Muscle of arm (tissue), 12 donors: Measurements from ENCODE around the gene EFHD2. TPM values are rescaled to one million over a fixed set of nuclear protein-coding genes. Genes with fewer than 3 reads are reported as not detected.

Experiments
- DNase-seq: peaks from one replicate; pipeline ENCODE4 v3.0.0-alpha.2; 2013
- polyA plus RNA-seq, 12 donors: library from polyadenylated mRNA; unstranded; fragments of 120-200 nt; gene quantifications; one replicate each; pipeline ENCODE4 v1.2.1, GENCODE V29; 2013; ENCODE audit not compliant: insufficient read length in 12 of 12

Gene EFHD2
- polyA plus RNA-seq, 12 donors, result 19.1 to 46.5 (median 25.0) TPM; not detected in 1

DNA sequence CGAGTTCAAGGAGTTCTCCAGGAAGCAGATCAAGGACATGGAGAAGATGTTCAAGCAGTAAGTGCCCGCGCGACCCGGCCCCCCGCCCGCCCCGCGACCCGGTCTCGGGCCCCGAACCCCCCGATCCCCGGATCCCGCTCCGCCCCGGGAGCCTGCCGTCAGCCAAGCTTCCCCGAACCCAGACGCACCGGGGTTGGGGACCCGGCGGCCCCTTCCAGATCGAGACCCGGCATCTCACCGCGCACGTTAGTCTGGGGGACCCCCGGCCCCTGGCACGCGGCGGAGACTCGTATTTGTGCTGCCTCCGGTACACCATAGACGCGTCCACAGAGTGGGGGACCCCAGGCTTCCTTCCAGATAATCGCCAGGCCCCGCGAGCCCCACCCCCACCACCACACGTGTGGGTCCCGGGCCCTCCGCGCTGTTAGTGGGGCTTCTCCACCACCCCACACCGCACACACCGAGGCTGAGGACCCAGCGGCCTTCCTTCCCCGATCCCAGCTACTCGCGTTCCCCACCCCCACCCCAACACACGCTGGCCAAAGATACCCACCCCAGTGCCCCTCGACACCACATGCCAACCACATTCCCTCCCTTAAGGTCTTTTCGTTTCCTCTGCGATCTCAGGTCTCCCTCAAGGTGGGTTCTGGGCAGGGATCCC is 665 bp downstream of the EFHD2 start:
- no peak for DNase-seq

- DNase-seq, result no peak
Measured at GRCh38 chr1:15410884-15411245, 1.2 kb downstream of the EFHD2 start.

GRCh38 chr1:15411593-15412137 is 2.0 kb downstream of the EFHD2 start:
- no peak for DNase-seq

DNA sequence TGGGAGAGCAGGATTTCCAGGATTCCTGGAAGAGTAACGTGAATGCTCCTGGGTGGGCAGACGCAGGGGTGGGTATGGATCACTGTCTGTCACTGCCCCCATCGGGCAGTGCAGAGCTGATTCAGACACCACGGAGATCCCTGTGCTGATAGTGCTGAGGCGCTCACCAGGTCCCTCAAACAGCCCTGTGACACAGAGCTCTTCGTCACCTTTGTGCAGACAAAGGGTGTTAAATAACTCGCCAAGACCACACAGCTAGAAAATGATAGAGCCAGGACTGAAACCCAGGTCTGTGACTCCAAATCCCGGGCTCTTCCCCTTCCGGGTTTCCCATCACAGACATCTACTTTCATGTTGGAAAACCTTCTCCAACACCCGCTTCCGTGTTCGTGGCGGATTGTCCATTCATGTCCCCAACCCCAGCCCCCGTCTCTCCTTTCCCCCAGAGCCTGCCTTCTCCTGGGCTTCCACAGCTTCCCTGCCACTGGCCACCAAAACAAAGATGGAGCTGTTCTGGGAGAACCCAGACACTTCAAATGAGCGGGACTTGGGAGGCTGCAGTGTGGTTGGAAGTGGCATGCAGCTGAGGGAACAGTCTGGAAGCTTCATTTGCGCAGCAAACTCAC is 2.6 kb downstream of the EFHD2 start:
- no peak for DNase-seq

DNA sequence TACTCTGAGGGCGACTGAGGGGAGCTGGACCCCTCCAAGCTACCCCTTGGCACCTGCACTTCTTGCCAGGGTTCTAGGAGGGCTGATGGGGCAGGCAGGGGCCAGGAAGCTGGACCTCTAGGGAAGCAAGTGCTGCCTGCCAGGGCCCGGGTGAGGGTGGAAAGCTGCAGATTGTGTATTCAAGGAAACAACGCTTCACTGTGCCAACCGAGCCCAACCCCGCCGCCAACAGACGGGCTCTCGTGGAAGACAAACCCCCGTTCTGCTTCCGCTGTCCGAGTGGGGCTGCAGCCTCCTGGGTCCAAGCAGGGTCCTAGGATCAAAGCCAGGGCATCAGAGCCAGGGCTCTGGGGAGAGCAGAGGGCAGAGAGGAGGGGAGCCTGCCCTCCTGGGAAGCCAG is 3.2 kb downstream of the EFHD2 start:
- no peak for DNase-seq

DNA sequence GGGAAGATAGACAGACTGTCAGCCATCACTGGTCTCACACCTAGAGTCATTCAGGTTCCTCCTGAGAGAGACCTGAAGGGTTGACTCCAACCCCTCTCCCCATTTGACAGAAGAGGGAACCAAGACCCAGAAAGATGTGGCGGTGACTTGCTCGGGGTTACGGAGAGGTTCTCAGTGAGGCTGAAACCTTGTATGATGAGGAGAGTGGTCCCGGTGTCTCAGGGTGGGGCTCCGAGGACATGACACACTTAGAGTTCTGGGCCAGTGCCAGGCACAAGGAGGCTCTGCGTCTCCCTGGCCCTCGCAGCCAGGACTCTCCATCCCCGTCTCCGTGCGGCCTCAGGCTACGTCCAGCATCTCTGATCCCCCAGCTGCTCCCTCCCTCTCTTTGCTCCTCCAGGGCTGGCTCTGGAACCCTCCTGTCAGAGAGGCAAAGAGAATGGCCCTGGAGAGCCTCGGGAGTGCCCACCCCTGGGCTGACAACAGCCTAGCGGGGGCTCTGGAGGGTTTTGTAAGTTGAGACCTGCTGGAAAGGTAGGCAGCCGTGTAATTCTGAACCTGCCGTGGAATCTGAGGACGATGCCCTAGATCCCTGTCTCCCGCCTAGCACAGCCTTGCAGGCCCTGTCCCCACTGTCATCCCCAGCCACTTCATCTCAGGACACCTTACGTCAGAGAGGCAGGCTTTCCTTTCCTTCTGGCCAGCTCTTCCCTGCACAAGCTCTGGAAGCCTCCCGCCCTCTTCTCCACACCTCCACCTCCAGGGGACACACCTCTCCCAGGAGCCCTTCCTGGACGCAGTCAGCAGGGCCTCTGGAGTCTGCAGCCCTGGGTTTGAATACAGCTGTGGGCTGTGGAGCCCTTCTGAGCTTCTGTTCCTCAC is 4.1 kb downstream of the EFHD2 start:
- DNase-seq, result no peak

DNA sequence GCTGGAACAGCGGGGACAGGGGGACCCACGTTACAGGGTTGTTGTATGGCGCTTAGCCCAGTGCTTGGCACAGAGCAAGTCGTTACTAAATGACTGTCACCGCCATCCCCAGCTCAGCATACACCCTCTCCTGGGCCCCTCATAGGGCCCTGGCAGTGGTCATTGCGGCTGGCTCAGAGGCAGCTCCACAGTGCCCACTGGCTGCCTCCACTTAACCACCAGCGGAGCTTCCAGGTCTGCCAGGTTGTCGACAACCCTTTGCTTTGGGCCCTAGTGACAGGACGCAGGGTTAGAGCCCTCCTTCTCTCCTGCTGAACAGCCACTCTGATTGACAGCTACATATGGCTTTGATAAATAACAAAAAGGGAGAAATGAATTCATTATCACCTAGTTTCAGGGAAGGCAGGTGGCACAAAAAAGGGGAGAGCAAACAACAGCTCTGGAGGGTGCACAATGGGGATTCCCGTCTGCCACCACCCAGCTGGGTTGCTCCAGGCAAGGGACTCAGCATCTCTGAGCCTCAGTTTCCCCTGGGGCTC is 4.8 kb downstream of the EFHD2 start:
- no peak for DNase-seq

DNA sequence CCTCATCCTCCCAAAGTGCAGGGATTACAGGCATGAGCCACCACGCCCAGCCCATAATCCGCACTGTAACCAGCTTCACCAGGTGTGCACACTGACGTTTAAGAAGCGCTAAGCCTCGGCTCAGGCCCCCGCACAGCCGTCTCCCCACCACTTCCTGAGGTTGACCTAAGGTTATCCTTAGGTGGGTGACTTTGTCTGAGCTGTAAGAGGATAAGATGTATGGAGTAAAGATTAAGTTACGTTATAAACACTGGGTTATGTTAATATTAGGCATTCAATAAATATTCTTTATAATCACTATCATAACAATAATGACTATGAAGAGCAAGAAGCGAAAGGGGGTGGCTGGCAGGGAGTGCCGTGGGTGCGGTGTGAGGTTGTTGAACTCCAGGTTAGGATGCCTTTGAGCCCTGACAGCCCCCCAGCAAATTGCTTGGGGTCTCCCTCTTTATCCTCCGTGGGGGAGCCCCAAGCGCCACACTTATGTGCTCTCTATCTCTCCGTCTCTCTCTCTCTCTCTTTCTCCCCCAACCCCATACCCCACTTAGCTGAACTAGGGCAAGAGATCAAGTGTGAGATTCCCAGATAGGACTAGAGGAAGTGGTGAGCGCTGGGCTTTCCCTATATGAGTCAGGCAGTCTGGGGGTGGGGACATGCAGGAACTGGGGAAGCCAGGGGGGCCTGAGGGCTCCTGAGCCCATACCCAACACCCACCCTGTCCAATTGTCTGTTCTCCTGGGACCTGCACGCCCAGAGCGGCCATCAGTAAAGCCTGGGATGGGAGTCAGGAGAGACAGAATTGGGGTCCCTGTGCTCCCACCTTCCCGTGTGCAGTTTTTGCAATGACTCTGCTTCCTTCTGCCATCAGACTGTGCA is 7.6 kb downstream of the EFHD2 start:
- no peak for DNase-seq

DNA sequence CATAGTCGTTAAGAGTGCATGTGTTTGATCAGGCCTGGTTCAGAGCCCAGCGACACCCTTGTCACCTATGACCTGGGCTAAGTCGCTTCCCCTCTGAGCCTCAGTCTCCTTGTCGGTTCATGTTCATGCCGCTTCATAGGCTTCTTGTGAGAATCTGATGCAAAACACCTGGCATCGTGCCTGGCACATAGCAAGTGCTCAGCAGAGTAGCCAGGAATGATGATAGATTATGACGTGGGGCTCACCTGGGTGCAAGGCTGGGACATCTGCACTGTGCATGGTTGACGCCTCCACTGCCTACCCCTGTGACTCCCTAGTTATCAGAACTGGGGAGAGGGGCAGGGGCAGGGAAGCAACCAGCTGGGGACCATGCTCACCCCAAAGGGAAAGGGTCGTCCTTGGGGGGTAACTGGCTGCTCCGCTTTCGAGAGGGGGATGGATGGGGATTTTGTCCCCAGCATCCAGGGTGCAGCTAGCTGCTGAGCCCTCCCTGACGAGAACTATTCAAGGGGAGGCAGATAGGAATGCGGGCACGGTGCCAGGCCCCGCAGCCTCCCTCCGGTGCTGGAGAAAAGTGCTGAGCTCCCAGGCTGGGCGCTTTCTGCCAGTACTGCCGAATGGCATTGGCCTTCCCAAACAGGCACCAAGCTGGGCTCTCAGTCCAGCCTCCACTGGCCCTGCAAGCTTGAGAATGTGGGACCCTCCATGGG is 9.3 kb downstream of the EFHD2 start:
- DNase-seq, result no peak

DNA sequence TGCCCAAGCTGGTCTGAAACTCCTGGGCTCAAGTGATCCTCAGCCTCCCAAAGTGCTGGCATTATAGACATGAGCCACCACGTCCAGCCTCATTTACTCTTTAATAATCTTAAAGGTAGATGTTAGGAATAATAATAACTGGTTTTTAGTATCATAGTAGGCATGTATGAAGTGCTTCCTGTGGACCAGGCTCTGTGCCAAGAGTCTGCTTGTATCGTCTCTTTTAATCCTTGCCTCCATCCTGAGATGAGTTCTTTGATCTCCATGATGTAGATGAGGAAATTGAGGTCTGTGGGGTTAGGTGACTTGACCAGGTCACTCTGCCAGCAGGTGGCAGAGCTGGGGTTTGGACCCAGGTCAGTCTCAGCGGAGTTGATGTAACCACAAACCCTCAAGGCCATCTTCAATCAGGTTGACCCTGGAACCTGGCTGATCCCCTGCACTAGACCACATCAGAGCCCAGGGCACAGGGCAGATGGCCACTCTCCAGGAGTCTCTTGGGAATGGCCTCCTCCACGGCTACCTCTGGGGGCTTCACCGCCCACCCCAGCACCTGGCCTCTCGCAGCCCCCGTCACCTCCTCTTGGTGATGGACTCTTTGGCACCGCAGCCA is 11.3 kb downstream of the EFHD2 start:
- no peak for DNase-seq

GRCh38 chr1:15422871-15423270 is 13.2 kb downstream of the EFHD2 start:
- no peak for DNase-seq

DNA sequence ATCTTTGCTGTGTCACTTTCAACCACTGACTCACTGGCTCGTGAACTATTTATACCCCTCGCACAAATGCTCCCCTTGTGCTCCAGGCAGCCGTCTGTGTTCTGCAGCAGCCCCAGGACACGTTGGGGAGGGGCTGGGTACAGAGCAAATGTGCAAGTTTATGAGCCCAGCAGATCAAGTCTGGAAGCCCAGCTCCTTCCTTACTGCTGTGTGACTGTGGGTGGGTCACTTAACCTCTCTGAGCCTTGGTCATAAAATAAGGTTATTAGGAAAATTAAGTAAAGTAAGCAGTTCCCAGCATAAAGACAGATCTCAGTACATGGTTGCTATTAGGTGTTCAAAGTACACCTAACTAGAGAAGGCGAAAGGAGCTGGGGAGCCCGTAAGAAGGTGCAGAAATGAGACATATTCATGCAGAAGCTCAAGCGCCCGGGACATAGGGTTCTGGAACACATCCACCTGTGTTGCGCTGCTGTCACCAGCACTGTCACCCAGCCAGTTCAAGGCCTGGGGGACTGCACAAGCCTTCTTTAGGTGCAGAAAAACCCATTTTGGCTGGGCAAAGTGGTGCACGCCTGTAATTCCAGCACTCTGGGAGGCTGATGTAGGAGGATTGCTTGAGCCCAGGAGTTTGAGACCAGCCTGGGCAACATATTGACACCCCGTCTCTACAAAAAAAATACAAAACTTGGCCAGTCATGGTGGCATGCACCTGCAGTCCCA is 13.8 kb downstream of the EFHD2 start:
- no peak for DNase-seq

DNA sequence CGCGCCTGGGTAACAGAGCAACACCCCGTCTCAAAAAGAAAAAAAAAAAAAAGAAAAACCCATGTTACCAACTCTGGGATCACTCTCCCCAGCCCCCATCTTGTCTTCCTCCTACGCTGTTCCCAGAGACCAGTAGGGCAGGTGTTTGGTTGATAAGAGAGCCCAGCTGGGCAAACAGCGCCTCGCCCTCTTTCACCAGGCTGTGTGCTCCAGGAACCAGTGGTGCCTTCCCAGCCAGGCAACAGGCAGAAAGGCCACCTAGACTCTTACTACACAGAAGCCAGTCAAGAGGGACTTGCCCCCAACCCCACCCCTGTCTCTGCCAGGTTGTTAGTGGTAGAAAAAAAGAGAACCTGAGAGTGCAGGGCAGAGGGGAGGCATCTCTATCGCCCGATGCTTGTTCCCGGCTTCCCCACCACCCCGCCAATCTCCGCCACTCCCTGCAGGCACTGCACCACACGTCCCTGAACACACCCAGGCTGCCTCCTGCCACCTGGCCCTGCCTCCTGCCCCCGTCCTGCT is 14.5 kb downstream of the EFHD2 start:
- no peak for DNase-seq

GRCh38 chr1:15424981-15425380 is 15.3 kb downstream of the EFHD2 start:
- no peak for DNase-seq

DNA sequence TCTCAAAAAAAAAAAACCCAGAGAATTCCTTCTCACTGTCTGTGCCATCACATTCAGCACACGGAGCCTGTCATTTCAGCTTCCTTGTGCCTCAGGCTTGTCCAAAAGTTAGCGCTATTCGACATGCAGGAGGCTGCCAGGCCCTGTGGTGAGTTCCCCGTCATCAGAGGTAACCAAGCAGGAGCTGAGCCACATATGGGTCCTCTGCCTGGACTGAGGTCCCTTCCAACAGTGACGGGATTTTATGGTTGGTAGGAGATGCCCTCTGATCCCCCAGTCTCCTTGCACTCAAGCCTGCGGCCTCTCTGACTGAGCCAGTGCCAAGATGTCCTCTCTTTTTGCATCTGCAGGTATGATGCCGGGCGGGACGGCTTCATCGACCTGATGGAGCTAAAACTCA is 15.8 kb downstream of the EFHD2 start:
- DNase-seq, result no peak

- no peak for DNase-seq
Measured at GRCh38 chr1:15425958-15426357, 16.3 kb downstream of the EFHD2 start.

DNA sequence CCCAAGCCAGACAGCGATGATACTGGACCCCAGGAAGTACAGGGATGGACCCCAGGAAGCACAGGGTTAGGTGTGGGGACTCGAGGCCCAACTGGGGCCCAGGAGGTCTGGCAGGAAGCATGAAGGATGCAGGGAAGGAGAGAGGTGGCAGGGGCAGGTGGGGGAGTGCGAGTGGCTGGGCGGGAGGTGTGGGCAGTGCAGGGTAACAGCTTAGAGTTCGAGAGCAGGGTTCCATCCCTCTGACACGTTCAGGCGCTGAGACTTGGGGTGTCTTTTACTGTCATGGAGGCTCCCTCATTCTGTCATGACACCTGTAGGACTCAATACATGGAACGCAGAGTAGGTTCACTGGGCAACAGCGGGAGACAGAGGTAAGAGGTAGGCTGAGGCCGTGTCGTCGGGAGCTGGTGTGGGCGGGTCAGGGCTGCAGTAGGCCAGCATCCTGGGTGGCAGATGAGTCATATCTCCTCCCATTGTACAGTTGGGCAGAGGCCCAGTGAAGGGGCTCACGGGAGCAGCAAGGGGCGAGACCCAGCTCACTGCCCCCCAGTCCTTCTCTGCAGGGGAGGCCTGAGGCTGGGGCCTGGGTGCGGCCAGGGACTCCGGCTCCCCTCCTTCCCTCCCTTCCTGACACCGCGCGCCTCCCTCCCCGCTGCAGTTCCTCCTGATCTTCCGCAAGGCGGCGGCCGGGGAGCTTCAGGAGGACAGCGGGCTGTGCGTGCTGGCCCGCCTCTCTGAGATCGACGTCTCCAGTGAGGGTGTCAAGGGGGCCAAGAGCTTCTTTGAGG is 17.0 kb downstream of the EFHD2 start:
- DNase-seq, result no peak

- no peak for DNase-seq
Measured at GRCh38 chr1:15427280-15427666, 17.6 kb downstream of the EFHD2 start.
